GM12878 (cell line): Measurements from ENCODE around the gene S100A10. TPM values are rescaled to one million over a fixed set of nuclear protein-coding genes. Genes with fewer than 3 reads are reported as not detected.
A peak's percentile ranks its signal among the peaks of the same experiment; 100 is the strongest.

ENCODE experiments used
- ATAC-seq: fragments of 200-7000 bp; cut with Tn5 transposase; 3 replicates; pipeline ENCODE4 v1.9.1; 2020; ENCODE audit warnings: mild to moderate bottlenecking, moderate library complexity
- BruUV-seq: library from RNA; stranded (reverse); fragments of 400-500 nt; replicated peaks from 2 replicates; lab custom pipeline; 2021; lab: Mats Ljungman, UMichigan
- CTCF ChIA-PET: fragments of 300-600 bp; sonication (Branson Sonifier 250); formaldehyde crosslinking; extraction: SDS; loops from one replicate; lab custom pipeline; 2021; ENCODE audit warnings: inconsistent platforms; lab: Yijun Ruan, JAX
- POLR2A ChIA-PET: fragments of 350-600 bp; formaldehyde crosslinking; extraction: SDS; loops from one replicate; lab custom pipeline; 2021; ENCODE audit warnings: inconsistent platforms; lab: Charles Lee
- RAD21 ChIA-PET: fragments of 300-600 bp; sonication (Branson Sonifier 250); formaldehyde crosslinking; loops from one replicate; lab custom pipeline; 2023; ENCODE audit warnings: antibody characterized with exemption; ENCODE audit not compliant: unreplicated experiment; lab: Charles Lee
- SMC1A ChIA-PET: fragments of 300-600 bp; sonication (Branson Sonifier 250); formaldehyde crosslinking; loops from one replicate; lab custom pipeline; 2023; ENCODE audit not compliant: unreplicated experiment, uncharacterized antibody; lab: Charles Lee
- DNase-seq: peaks from one replicate; pipeline ENCODE4 v3.0.0-alpha.2; 2011; ENCODE audit warnings: low read depth, low spot score
- FAIRE-seq: peaks from 3 replicates; lab custom pipeline; 2011; peaks lifted over from hg19 to GRCh38; lab: Jason Lieb, UNC
- H2AFZ ChIP-seq: 2 replicates; pipeline ENCODE4 v1.6.0; 2011; ENCODE audit warnings: low read depth, low read length, control low read depth; ENCODE audit not compliant: control insufficient read depth
- H3K27ac ChIP-seq: 2 replicates; pipeline ENCODE4 v1.5.1; 2011; ENCODE audit warnings: control low read depth; ENCODE audit not compliant: control insufficient read depth, insufficient read depth
- H3K27me3 ChIP-seq, 2 experiments: replicated peaks in 1 of 2; 2 replicates each; pipeline versions ENCODE4 v1.6.0 to v1.6.1; 2011; ENCODE audit warnings: low read length in 1 of 2; ENCODE audit not compliant: control insufficient read depth in 2 of 2, insufficient read depth in 2 of 2
- H3K36me3 ChIP-seq, 2 experiments: 2 replicates each; pipeline ENCODE4 v1.5.1; 2011; ENCODE audit warnings: low read length in 1 of 2; ENCODE audit not compliant: control insufficient read depth in 2 of 2, insufficient read depth in 2 of 2
- H3K4me1 ChIP-seq: 2 replicates; pipeline ENCODE4 v1.6.1; 2011; ENCODE audit warnings: mild to moderate bottlenecking, low read length, moderate library complexity, mixed read lengths; ENCODE audit not compliant: control insufficient read depth, insufficient read depth
- H3K4me2 ChIP-seq: 2 replicates; pipeline ENCODE4 v1.6.0; 2011; ENCODE audit warnings: control low read depth; ENCODE audit not compliant: control insufficient read depth, insufficient read depth
- H3K4me3 ChIP-seq: fragments of 200-600 bp; sonication (generic); 2 replicates; pipeline ENCODE4 v1.5.1; 2016
- H3K79me2 ChIP-seq: 2 replicates; pipeline ENCODE4 v1.6.0; 2011; ENCODE audit warnings: low read length; ENCODE audit not compliant: control insufficient read depth, insufficient read depth
- H3K9ac ChIP-seq: 2 replicates; pipeline ENCODE4 v1.8.0; 2011; ENCODE audit warnings: low read length, control low read depth, mixed read lengths; ENCODE audit not compliant: control insufficient read depth, insufficient read depth
- H3K9me3 ChIP-seq: replicated peaks from 3 replicates; pipeline ENCODE4 v1.5.1; 2011; ENCODE audit warnings: mild to moderate bottlenecking, low read length; ENCODE audit not compliant: control insufficient read depth, insufficient read depth
- H4K20me1 ChIP-seq: 2 replicates; pipeline ENCODE4 v1.6.0; 2011; ENCODE audit not compliant: control insufficient read depth, insufficient read depth
- ATF3 ChIP-seq: IDR thresholded peaks from 2 replicates; pipeline ENCODE4 v1.6.1; 2011; ENCODE audit warnings: low read depth, mild to moderate bottlenecking, low read length, moderate library complexity, borderline replicate concordance; ENCODE audit errors: extremely low read depth
- ATF7 ChIP-seq: fragments of 450-650 bp; IDR thresholded peaks from 2 replicates; pipeline ENCODE4 v1.6.1; 2016; ENCODE audit warnings: low read depth, mild to moderate bottlenecking
- BHLHE40 ChIP-seq, 2 experiments: fragments of 450-650 bp in 1 of 2; IDR thresholded peaks; 2 replicates each; pipeline ENCODE4 v1.6.1; 2011 to 2017; ENCODE audit warnings: low read depth in 2 of 2, borderline replicate concordance in 1 of 2, improper control_type of control experiment in 1 of 2, low read length in 1 of 2, mild to moderate bottlenecking in 1 of 2
- EED ChIP-seq: sonication (generic); IDR thresholded peaks from 2 replicates; pipeline ENCODE4 v1.6.1; 2016; ENCODE audit warnings: antibody characterized with exemption, low read depth
- ETV6 ChIP-seq, 2 experiments: fragments of 450-650 bp in 1 of 2; IDR thresholded peaks in 1 of 2; conservative IDR thresholded peaks in 1 of 2; 2 replicates each; pipeline ENCODE4 v1.6.1; 2014; ENCODE audit warnings: antibody characterized with exemption in 1 of 2, borderline replicate concordance in 1 of 2, low read depth in 1 of 2, mild to moderate bottlenecking in 1 of 2, moderate library complexity in 1 of 2
- EZH2 ChIP-seq: IDR thresholded peaks from 2 replicates; pipeline ENCODE4 v1.6.1; 2012; ENCODE audit warnings: low read depth, mild to moderate bottlenecking, control low read depth, inconsistent platforms, low read length, borderline replicate concordance; ENCODE audit not compliant: control insufficient read depth
- HCFC1 ChIP-seq: fragments of 150-350 bp; IDR thresholded peaks from 2 replicates; pipeline ENCODE4 v1.6.1; 2014; ENCODE audit warnings: low read length
- IKZF1 ChIP-seq: fragments of 450-650 bp; conservative IDR thresholded peaks from 2 replicates; pipeline ENCODE4 v1.6.1; 2017; ENCODE audit warnings: antibody characterized with exemption, mild to moderate bottlenecking
- IRF4 ChIP-seq: IDR thresholded peaks from 2 replicates; pipeline ENCODE4 v1.6.1; 2011; ENCODE audit warnings: low read depth, low read length
- MEF2A ChIP-seq: IDR thresholded peaks from 2 replicates; pipeline ENCODE4 v1.6.1; 2011; ENCODE audit warnings: low read depth, mild to moderate bottlenecking, low read length, moderate library complexity; ENCODE audit not compliant: insufficient read depth
- MTA3 ChIP-seq: IDR thresholded peaks from 2 replicates; pipeline ENCODE4 v1.6.1; 2012; ENCODE audit warnings: low read length, inconsistent platforms, borderline replicate concordance
- NFXL1 ChIP-seq: fragments of 450-650 bp; IDR thresholded peaks from 2 replicates; pipeline ENCODE4 v1.6.1; 2017; ENCODE audit warnings: antibody characterized with exemption, mild to moderate bottlenecking, borderline replicate concordance
- NR2F1 ChIP-seq: fragments of 450-650 bp; conservative IDR thresholded peaks from 2 replicates; pipeline ENCODE4 v1.6.1; 2017; ENCODE audit warnings: mild to moderate bottlenecking
- POLR2AphosphoS2 ChIP-seq: IDR thresholded peaks from 2 replicates; pipeline ENCODE4 v1.6.1; 2011; ENCODE audit warnings: low read depth, mild to moderate bottlenecking, low read length, improper control_type of control experiment, moderate library complexity
- RB1 ChIP-seq: fragments of 450-650 bp; formaldehyde crosslinking; IDR thresholded peaks from 2 replicates; pipeline ENCODE4 v1.6.1; 2017; ENCODE audit warnings: mild to moderate bottlenecking, borderline replicate concordance
- RELB ChIP-seq: fragments of 450-650 bp; IDR thresholded peaks from 2 replicates; pipeline ENCODE4 v1.6.1; 2017; ENCODE audit warnings: low read depth, mild to moderate bottlenecking, moderate library complexity
- SPI1 ChIP-seq: IDR thresholded peaks from 2 replicates; pipeline ENCODE4 v1.6.1; 2011; ENCODE audit warnings: low read depth, mild to moderate bottlenecking, low read length, moderate library complexity, borderline replicate concordance; ENCODE audit not compliant: insufficient read depth
- STAT1 ChIP-seq: fragments of 450-650 bp; conservative IDR thresholded peaks from 2 replicates; pipeline ENCODE4 v1.6.1; 2014; ENCODE audit warnings: antibody characterized with exemption, mild to moderate bottlenecking
- SUZ12 ChIP-seq: fragments of 200-600 bp; sonication (generic); IDR thresholded peaks from one replicate; pipeline ENCODE4 v1.6.1; 2018; ENCODE audit warnings: antibody characterized with exemption, mild to moderate bottlenecking; ENCODE audit not compliant: unreplicated experiment
- TCF12 ChIP-seq: IDR thresholded peaks from 2 replicates; pipeline ENCODE4 v1.6.1; 2011; ENCODE audit warnings: low read depth, mild to moderate bottlenecking, low read length
- TCF3 ChIP-seq: IDR thresholded peaks from 2 replicates; pipeline ENCODE4 v1.6.1; 2012; ENCODE audit warnings: low read depth, mild to moderate bottlenecking, low read length, borderline replicate concordance; ENCODE audit not compliant: insufficient read depth
- ZZZ3 ChIP-seq: IDR thresholded peaks from 2 replicates; pipeline ENCODE4 v1.6.1; 2011; ENCODE audit warnings: low read depth; ENCODE audit not compliant: control insufficient read depth, insufficient read length
- WGBS: methylation state at CpG from one replicate; pipeline ENCODE4 v1.1.6; 2016; ENCODE audit warnings: low lambda C conversion rate; ENCODE audit not compliant: insufficient replicate concordance, insufficient coverage; ENCODE audit errors: missing lambda C conversion rate; 5-methylcytosine and 5-hydroxymethylcytosine counted together
- in situ Hi-C: fragments of 300-500 bp; cut with MboI; formaldehyde crosslinking; loops from 9 replicates; pipeline ENCODE4 v1.14.3; 2018; ENCODE audit warnings: mixed read lengths
- intact Hi-C: fragments of 100-400 bp; cut with micrococcal nuclease; formaldehyde crosslinking; loops from one replicate; pipeline ENCODE4 v1.14.2; 2022; ENCODE audit not compliant: unreplicated experiment
- polyA plus RNA-seq, 11 experiments: library from polyadenylated mRNA; depleted of rRNA in 4 of 11; unstranded in 6 of 11; stranded (reverse) in 5 of 11; fragments of >200 nt; fragmentation: Nextera tagmentation in 4 of 11; fragmentation: Illumina TruSeq in 1 of 11; extraction: Ambion mirVana in 4 of 11; extraction: Trizol in 1 of 11; gene quantifications; 1 replicate in 1 of 11; 2 replicates in 10 of 11; pipeline versions ENCODE4 v1.2.1 to v1.2.3, GENCODE V29; 2011 to 2016; ENCODE audit warnings: inconsistent platforms in 2 of 11, missing spikeins in 2 of 11, low read depth in 1 of 11
- total RNA-seq, 4 experiments: library from RNA; depleted of rRNA in 3 of 4; stranded (reverse); fragments of >200 nt in 3 of 4; fragmentation: Illumina TruSeq in 1 of 4; extraction: Trizol in 1 of 4; gene quantifications; 2 replicates each; pipeline versions ENCODE4 v1.2.1 to v1.2.3, GENCODE V29; 2013 to 2021

S100A10 gene
- total and polyA plus RNA-seq, 10 of the 15 experiments (the other 5 are each of a cell fraction or from before 2014, with no cell fraction given) = 0.18 to 2.8 (median 0.61) TPM; not detected in 2

GRCh38 chr1:152036267-152037216 is 42.9 kb upstream of the S100A10 start, which contains the start of gene S100A11:
Gene S100A11, minus strand, starts transcription at chr1:152037004. Its CDS starts 89 bp downstream, at chr1:152036915.
- Histone ChIP-seq H3K4me3 (peak within 1 kb of the TSS; percentile 69), H3K36me3 (no peaks in the 10 kb centered on the region), H4K20me1 (no peaks in the 10 kb centered on the region), H3K79me2 (no peaks in the 10 kb centered on the region), H3K4me2 (peak within 1 kb of the TSS; percentile 79), H3K9me3 (no peaks in the 10 kb centered on the region), H3K4me1 (peaks cover 16% of the 10 kb centered on the region), H3K27ac (peak within 1 kb of the TSS; percentile 32), H3K27me3 (no peaks in the 10 kb centered on the region; a peak in 1 of 4 replicates), H2AFZ (peak within 1 kb of the TSS; percentile 49), H3K9ac (peak within 1 kb of the TSS; percentile 49; the same call in 1 of the 2 replicates)
- WGBS = under 1% methylated on average over 53 of the region's 53 CpGs
- intact Hi-C loops = no loop called here
- ATAC-seq (peak; percentile 79), DNase-seq (peak; percentile 13), FAIRE-seq (no peak)
- in situ Hi-C loops = no loop called here
- TSS peak; percentile 78 for BruUV-seq
- ChIA-PET CTCF (interaction anchor here (0.5 to 4.2 kb wide), 6 partner anchors 10 to 422 kb away, joined by 3 to 40 read pairs (median 3); no protein-coding TSS in a partner anchor), RAD21 (interaction anchor here (0.6 kb wide), 1 partner anchor 12 kb away, joined by 3 read pairs; no protein-coding TSS in a partner anchor), POLR2A (no interaction called here), SMC1A (interaction anchor here (0.7 kb wide), 1 partner anchor 1466 kb away, joined by 3 read pairs; no protein-coding TSS in a partner anchor)
- TF ChIP-seq MEF2A (no peak), NR2F1 (peak; percentile 80), HCFC1 (no peak), ZZZ3 (no peak), ETV6 (conservative IDR thresholded peaks at IDR 0.05 in 1 of 2, IDR thresholded peaks at IDR 0.05 in 1 of 2; ENCODE audit: borderline replicate concordance in 1 of 2, low read depth in 1 of 2) (no peak), IKZF1 (peak; percentile 50; the same call in 1 of the 2 replicates), STAT1 (no peak), RB1 (no peak), IRF4 (no peak), TCF12 (peak; percentile 51; the same call in 1 of the 2 replicates), EED (peak; percentile 31; the same call in 1 of the 2 replicates), SUZ12 (no peak), POLR2AphosphoS2 (no peak), BHLHE40 (IDR thresholded peaks at IDR 0.05; ENCODE audit: borderline replicate concordance in 1 of 2, low read depth in 2 of 2, low read length in 1 of 2) (no peak), EZH2 (no peak), ATF7 (no peak), NFXL1 (no peak), TCF3 (no peak), RELB (no peak), MTA3 (no peak), ATF3 (no peak), SPI1 (peak; percentile 87)
